Kidney capillary endothelial cell (primary cell): ENCODE measurements around the gene ALPK3.

Experiments used
- DNase-seq: peaks from one replicate; pipeline ENCODE4 v3.0.0-alpha.2; 2018; ENCODE audit warnings: low spot score

Gene ALPK3

GRCh38 chr15:84816694-84817465 lies at the start of gene ALPK3:
ALPK3 (plus strand) TSS chr15:84817356; CDS start chr15:84817453, 97 bp downstream.
- peak; percentile 63 for DNase-seq

- DNase-seq: no peak
Measured at GRCh38 chr15:84772031-84772430, 45.1 kb upstream of the ALPK3 start.

- no peak for DNase-seq
Measured at GRCh38 chr15:84772467-84772866, 44.7 kb upstream of the ALPK3 start.

GRCh38 chr15:84773716-84774115 lies 43.4 kb upstream of the ALPK3 start:
- DNase-seq: no peak

GRCh38 chr15:84775867-84776449 lies 41.2 kb upstream of the ALPK3 start:
- no peak for DNase-seq

- no peak for DNase-seq
Measured at GRCh38 chr15:84778194-84778593, 39.0 kb upstream of the ALPK3 start.

GRCh38 chr15:84780492-84780891 lies 36.7 kb upstream of the ALPK3 start:
- no peak for DNase-seq

GRCh38 chr15:84781495-84781894 lies 35.7 kb upstream of the ALPK3 start:
- no peak for DNase-seq

GRCh38 chr15:84782346-84782745 lies 34.8 kb upstream of the ALPK3 start:
- DNase-seq: no peak

- no peak for DNase-seq
Measured at GRCh38 chr15:84783493-84784251, 33.5 kb upstream of the ALPK3 start.

- DNase-seq: no peak
Measured at GRCh38 chr15:84784262-84784661, 32.9 kb upstream of the ALPK3 start.

GRCh38 chr15:84785053-84785452 lies 32.1 kb upstream of the ALPK3 start:
- no peak for DNase-seq

GRCh38 chr15:84788500-84788899 lies 28.7 kb upstream of the ALPK3 start:
- DNase-seq: no peak

- no peak for DNase-seq
Measured at GRCh38 chr15:84789762-84790161, 27.4 kb upstream of the ALPK3 start.

- DNase-seq: no peak
Measured at GRCh38 chr15:84790676-84791075, 26.5 kb upstream of the ALPK3 start.

GRCh38 chr15:84791763-84792162 lies 25.4 kb upstream of the ALPK3 start:
- no peak for DNase-seq

GRCh38 chr15:84793431-84794161 lies 23.6 kb upstream of the ALPK3 start:
- no peak for DNase-seq

GRCh38 chr15:84794162-84794547 lies 23.0 kb upstream of the ALPK3 start:
- DNase-seq: no peak

- no peak for DNase-seq
Measured at GRCh38 chr15:84795186-84795585, 22.0 kb upstream of the ALPK3 start.

- DNase-seq: no peak
Measured at GRCh38 chr15:84797212-84797611, 19.9 kb upstream of the ALPK3 start.

GRCh38 chr15:84797801-84798200 lies 19.4 kb upstream of the ALPK3 start:
- DNase-seq: no peak

- no peak for DNase-seq
Measured at GRCh38 chr15:84798436-84798946, 18.7 kb upstream of the ALPK3 start.
